Endothelial cell of umbilical vein (primary cell): Measurements from ENCODE around the gene LDLRAD3. TPM values are rescaled to one million over a fixed set of nuclear protein-coding genes. Genes with fewer than 3 reads are reported as not detected.

Experiments used
- BruUV-seq: library from RNA; stranded (reverse); fragments of 400-500 nt; replicated peaks from 2 replicates; lab custom pipeline; 2021; lab: Mats Ljungman, UMichigan
- CTCF ChIA-PET: fragments of 300-600, 350-600 bp; sonication (Branson Sonifier 250); formaldehyde crosslinking; loops from one replicate; lab custom pipeline; 2021; ENCODE audit warnings: antibody characterized with exemption, inconsistent platforms; lab: Charles Lee
- POLR2A ChIA-PET: fragments of 300-600, 350-600 bp; sonication (Branson Sonifier 250); formaldehyde crosslinking; loops from one replicate; lab custom pipeline; 2021; ENCODE audit warnings: antibody characterized with exemption, inconsistent platforms; lab: Charles Lee
- DNase-seq: peaks from one replicate; pipeline ENCODE4 v3.0.0-alpha.2; 2011; ENCODE audit warnings: low read depth, low spot score
- FAIRE-seq: peaks from 2 replicates; lab custom pipeline; 2011; peaks lifted over from hg19 to GRCh38; lab: Jason Lieb, UNC
- H2AFZ ChIP-seq: 2 replicates; pipeline ENCODE4 v1.6.0; 2012; ENCODE audit warnings: low read depth, low read length, control low read depth, inconsistent platforms
- H3K27ac ChIP-seq: 2 replicates; pipeline ENCODE4 v1.5.1; 2011; ENCODE audit warnings: low read depth, mild to moderate bottlenecking, control low read depth, low read length, moderate library complexity; ENCODE audit not compliant: insufficient read depth
- H3K27me3 ChIP-seq, 2 experiments: 2 replicates each; pipeline versions ENCODE4 v1.6.0 to v1.6.1; 2011; ENCODE audit warnings: low read length in 2 of 2, mixed read lengths in 1 of 2; ENCODE audit not compliant: control insufficient read depth in 2 of 2, insufficient read depth in 2 of 2
- H3K36me3 ChIP-seq, 2 experiments: 2 replicates in 1 of 2; 3 replicates in 1 of 2; pipeline ENCODE4 v1.5.1; 2011; ENCODE audit warnings: low read length in 2 of 2, mild to moderate bottlenecking in 1 of 2, moderate library complexity in 1 of 2; ENCODE audit not compliant: control insufficient read depth in 2 of 2, insufficient read depth in 2 of 2; ENCODE audit errors: extremely low read depth in 1 of 2
- H3K4me1 ChIP-seq: 3 replicates; pipeline ENCODE4 v1.5.1; 2011; ENCODE audit warnings: mild to moderate bottlenecking, low read length; ENCODE audit not compliant: control insufficient read depth, insufficient read depth; ENCODE audit errors: extremely low read depth
- H3K4me2 ChIP-seq: 2 replicates; pipeline ENCODE4 v1.6.1; 2011; ENCODE audit warnings: low read length, control low read depth, mixed read lengths; ENCODE audit not compliant: insufficient read depth
- H3K4me3 ChIP-seq, 3 experiments: fragments of 200-600 bp in 1 of 3; sonication (generic), shearing (Covaris generic) in 1 of 3; replicated peaks in 1 of 3; 2 replicates each; pipeline ENCODE4 v1.5.1; 2011 to 2016; ENCODE audit warnings: control low read depth in 3 of 3, low read length in 3 of 3, mild to moderate bottlenecking in 2 of 3, inconsistent platforms in 1 of 3, low read depth in 1 of 3, moderate library complexity in 1 of 3; ENCODE audit not compliant: insufficient read depth in 1 of 3
- H3K79me2 ChIP-seq: 2 replicates; pipeline ENCODE4 v1.6.0; 2012; ENCODE audit warnings: low read length, inconsistent platforms; ENCODE audit not compliant: control insufficient read depth, insufficient read depth
- H3K9ac ChIP-seq: replicated peaks from 2 replicates; pipeline ENCODE3; 2011; ENCODE audit warnings: low read length, control low read depth; ENCODE audit not compliant: insufficient read depth; ENCODE audit errors: extremely low read depth
- H3K9me1 ChIP-seq: replicated peaks from 3 replicates; pipeline ENCODE4 v1.6.0; 2011; ENCODE audit warnings: mild to moderate bottlenecking, low read length; ENCODE audit not compliant: control insufficient read depth, insufficient read depth; ENCODE audit errors: extremely low read depth
- H3K9me3 ChIP-seq: replicated peaks from 2 replicates; pipeline ENCODE4 v1.5.1; 2012; ENCODE audit warnings: low read length, inconsistent platforms; ENCODE audit not compliant: control insufficient read depth, insufficient read depth
- H4K20me1 ChIP-seq: replicated peaks from 2 replicates; pipeline ENCODE3; 2011; ENCODE audit warnings: mild to moderate bottlenecking, low read length; ENCODE audit not compliant: control insufficient read depth, insufficient read depth; ENCODE audit errors: extremely low read depth
- FOS ChIP-seq: IDR thresholded peaks from 2 replicates; pipeline ENCODE4 v1.6.1; 2011; ENCODE audit warnings: mild to moderate bottlenecking, low read length, moderate library complexity, borderline replicate concordance; ENCODE audit not compliant: insufficient read depth
- JUN ChIP-seq: IDR thresholded peaks from 2 replicates; pipeline ENCODE4 v1.6.1; 2011; ENCODE audit warnings: borderline replicate concordance, low read depth; ENCODE audit not compliant: insufficient read length, insufficient read depth
- MAX ChIP-seq: IDR thresholded peaks from 2 replicates; pipeline ENCODE4 v1.6.1; 2011; ENCODE audit not compliant: insufficient read depth, insufficient read length
- MYC ChIP-seq: IDR thresholded peaks from one replicate; pipeline ENCODE4 v1.6.1; 2011; ENCODE audit warnings: mild to moderate bottlenecking, low read depth, low read length
- POLR2A ChIP-seq: IDR thresholded peaks from 2 replicates; pipeline ENCODE4 v1.6.1; 2012; ENCODE audit warnings: low read depth, mild to moderate bottlenecking, control low read depth, low read length
- POLR2AphosphoS5 ChIP-seq: IDR thresholded peaks from 2 replicates; pipeline ENCODE4 v1.6.1; 2012; ENCODE audit warnings: low read depth, mild to moderate bottlenecking, control low read depth, low read length, moderate library complexity; ENCODE audit not compliant: insufficient read depth
- dilution Hi-C: fragments of 300-500 bp; cut with MboI; formaldehyde crosslinking; loops from one replicate; pipeline ENCODE4 v1.15.0; 2019; ENCODE audit warnings: low sequenced_read_pairs; ENCODE audit not compliant: extremely low pct_ligation_motif_present
- intact Hi-C: fragments of 100-400 bp; cut with micrococcal nuclease; formaldehyde crosslinking; loops from one replicate; pipeline ENCODE4 v1.10.0; 2022
- polyA plus RNA-seq, 4 experiments: library from polyadenylated mRNA; depleted of rRNA in 3 of 4; stranded (reverse) in 3 of 4; unstranded in 1 of 4; fragments of >200 nt; gene quantifications; 2 replicates each; pipeline versions ENCODE4 v1.2.1 to v1.2.3, GENCODE V29; 2011 to 2012; ENCODE audit warnings: missing spikeins in 1 of 4
- total RNA-seq: library from RNA; stranded (reverse); gene quantifications from 2 replicates; pipeline ENCODE4 v1.2.3, GENCODE V29; 2021
- TF ChIP-seq, protein P1 (sequence below), 2 donors: IDR thresholded peaks; 1 replicate in 1 of 2; 2 replicates in 1 of 2; pipeline ENCODE4 v1.5.1; 2011; ENCODE audit warnings: low read length in 2 of 2, mild to moderate bottlenecking in 2 of 2, moderate library complexity in 2 of 2, control low read depth in 1 of 2, inconsistent platforms in 1 of 2, low read depth in 1 of 2; ENCODE audit not compliant: insufficient read depth in 1 of 2; ENCODE audit errors: extremely low read depth in 1 of 2

LDLRAD3 gene
- total and polyA plus RNA-seq, 2 donors (not counting 3 experiments of a cell fraction or from before 2014, with no cell fraction given), result 17.9 to 25.1 TPM

GRCh38 chr11:36109850-36110606, 166.2 kb downstream of the LDLRAD3 start:
- intact Hi-C loops (no loop called here), dilution Hi-C loops (no loop called here)
- H4K20me1 ChIP-seq, result no peaks in the 10 kb centered on the region
- no peaks in the 10 kb centered on the region for H3K9me1 ChIP-seq
- CTCF ChIA-PET, result interaction anchor here (0.8 to 2.9 kb wide), 7 partner anchors 10 to 501 kb away, joined by 3 to 13 read pairs (median 4); no protein-coding TSS in a partner anchor
- no peaks in the 10 kb centered on the region for H3K79me2 ChIP-seq
- DNase-seq (no peak), FAIRE-seq (no peak)
- no peak overlapping the region for H3K4me3 ChIP-seq
- no TSS peak for BruUV-seq
- no peak overlapping the region for H3K9ac ChIP-seq
- POLR2A ChIA-PET, result no interaction called here
- H2AFZ ChIP-seq, result no peak overlapping the region
- H3K27me3 ChIP-seq, result no peaks in the 10 kb centered on the region
- H3K36me3 ChIP-seq, result no peaks in the 10 kb centered on the region
- no peak for TF ChIP-seq POLR2AphosphoS5
- no peak for TF ChIP-seq MAX
- peaks cover 5% of the 10 kb centered on the region for H3K4me1 ChIP-seq
- no peak overlapping the region for H3K4me2 ChIP-seq
- no peaks in the 10 kb centered on the region for H3K9me3 ChIP-seq
- no peak overlapping the region for H3K27ac ChIP-seq

GRCh38 chr11:36110668-36111410, 167.0 kb downstream of the LDLRAD3 start:
- Histone ChIP-seq H3K9me3 (no peaks in the 10 kb centered on the region), H2AFZ (no peak overlapping the region), H3K36me3 (no peaks in the 10 kb centered on the region), H4K20me1 (no peaks in the 10 kb centered on the region), H3K9me1 (no peaks in the 10 kb centered on the region), H3K4me3 (no peak overlapping the region), H3K9ac (no peak overlapping the region), H3K4me1 (peaks cover 9% of the 10 kb centered on the region), H3K79me2 (no peaks in the 10 kb centered on the region), H3K27ac (no peak overlapping the region), H3K27me3 (no peaks in the 10 kb centered on the region), H3K4me2 (no peak overlapping the region)
- FAIRE-seq, result no peak
- dilution Hi-C loops (no loop called here), intact Hi-C loops (no loop called here)
- TF ChIP-seq POLR2A, result no peak
- no peak for TF ChIP-seq JUN
- TF ChIP-seq FOS, result no peak
- TF ChIP-seq, protein P1, sequence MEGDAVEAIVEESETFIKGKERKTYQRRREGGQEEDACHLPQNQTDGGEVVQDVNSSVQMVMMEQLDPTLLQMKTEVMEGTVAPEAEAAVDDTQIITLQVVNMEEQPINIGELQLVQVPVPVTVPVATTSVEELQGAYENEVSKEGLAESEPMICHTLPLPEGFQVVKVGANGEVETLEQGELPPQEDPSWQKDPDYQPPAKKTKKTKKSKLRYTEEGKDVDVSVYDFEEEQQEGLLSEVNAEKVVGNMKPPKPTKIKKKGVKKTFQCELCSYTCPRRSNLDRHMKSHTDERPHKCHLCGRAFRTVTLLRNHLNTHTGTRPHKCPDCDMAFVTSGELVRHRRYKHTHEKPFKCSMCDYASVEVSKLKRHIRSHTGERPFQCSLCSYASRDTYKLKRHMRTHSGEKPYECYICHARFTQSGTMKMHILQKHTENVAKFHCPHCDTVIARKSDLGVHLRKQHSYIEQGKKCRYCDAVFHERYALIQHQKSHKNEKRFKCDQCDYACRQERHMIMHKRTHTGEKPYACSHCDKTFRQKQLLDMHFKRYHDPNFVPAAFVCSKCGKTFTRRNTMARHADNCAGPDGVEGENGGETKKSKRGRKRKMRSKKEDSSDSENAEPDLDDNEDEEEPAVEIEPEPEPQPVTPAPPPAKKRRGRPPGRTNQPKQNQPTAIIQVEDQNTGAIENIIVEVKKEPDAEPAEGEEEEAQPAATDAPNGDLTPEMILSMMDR (IDR thresholded peaks at IDR 0.05; ENCODE audit: extremely low read depth in 1 of 2, insufficient read depth in 1 of 2, low read depth in 1 of 2, low read length in 2 of 2), result no peak
- no peak for TF ChIP-seq MYC
- TF ChIP-seq MAX, result no peak
- ChIA-PET POLR2A (interaction anchor here (0.6 kb wide), 1 partner anchor 66 kb away, joined by 3 read pairs; no protein-coding TSS in a partner anchor), CTCF (interaction anchor here (0.7 to 2.9 kb wide), 6 partner anchors 21 to 289 kb away, joined by 3 to 13 read pairs (median 5); no protein-coding TSS in a partner anchor)
- BruUV-seq, result no TSS peak
- DNase-seq, result no peak
